ENCODE measurements around the gene KBTBD2. TPM values are rescaled to one million over a fixed set of nuclear protein-coding genes. Genes with fewer than 3 reads are reported as not detected.
"Not testable (repeated sequence)": the region's sequence is repeated elsewhere in the genome, so short reads cannot be mapped to it uniquely, and the experiment has no call there.

The KBTBD2 gene
- total RNA-seq, 2 experiments from 2014 or later, result 22.4 to 23.0 TPM

- peaks cover 4% of the 10 kb centered on the region for H3K36me3 Mint-ChIP-seq (ENCODE audit: low read depth)
- H3K4me1 Mint-ChIP-seq (ENCODE audit: low read depth), result peaks cover 5% of the 10 kb centered on the region
- TF ChIP-seq CTCF (IDR thresholded peaks at IDR 0.05), result no peak
- H3K9me3 Mint-ChIP-seq, result no peaks in the 10 kb centered on the region
- H3K27ac Mint-ChIP-seq, result no peak overlapping the region
- ATAC-seq, result no peak
- ChIA-PET POLR2A (no interaction called here), CTCF (no interaction called here)
- no peak overlapping the region for H3K4me3 Mint-ChIP-seq
- H3K27me3 Mint-ChIP-seq, result no peaks in the 10 kb centered on the region
- no peak for DNase-seq
- intact Hi-C loops (cut with micrococcal nuclease), result no loop called here
These were observed 44.0 kb upstream of the KBTBD2 start for GRCh38 chr7:32935558-32935957.

DNA sequence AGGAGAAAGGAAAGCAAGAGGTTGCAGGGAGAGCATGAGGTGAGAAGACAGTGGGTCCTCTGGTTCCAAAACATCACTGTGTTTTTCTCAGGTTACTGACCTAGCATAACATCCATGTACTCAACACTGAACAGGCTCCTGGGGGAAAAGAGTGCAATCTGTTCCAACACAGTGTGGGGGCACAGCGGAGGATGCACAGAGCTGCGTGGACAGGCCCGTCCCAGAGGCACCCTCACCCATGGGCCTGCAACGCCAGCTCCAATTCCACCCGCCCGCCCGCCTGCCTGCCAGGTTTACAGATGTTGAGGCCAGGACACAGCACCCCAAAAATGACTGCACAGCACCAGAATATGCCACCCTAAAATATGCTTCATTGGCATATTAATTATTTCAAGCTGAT lies 38.8 kb upstream of the KBTBD2 start:
- H3K4me1 Mint-ChIP-seq (ENCODE audit: low read depth), result no peaks in the 10 kb centered on the region
- ATAC-seq (no peak), DNase-seq (no peak)
- H3K27ac Mint-ChIP-seq, result no peak overlapping the region
- CTCF ChIA-PET, result no interaction called here
- H3K27me3 Mint-ChIP-seq, result no peaks in the 10 kb centered on the region
- H3K36me3 Mint-ChIP-seq (ENCODE audit: low read depth), result peaks cover 6% of the 10 kb centered on the region
- intact Hi-C loops (cut with micrococcal nuclease), result no loop called here
- no peak overlapping the region for H3K4me3 Mint-ChIP-seq
- no peak for TF ChIP-seq CTCF (IDR thresholded peaks at IDR 0.05)
- POLR2A ChIA-PET, result no interaction called here
- no peaks in the 10 kb centered on the region for H3K9me3 Mint-ChIP-seq

GRCh38 chr7:32929430-32930143 lies 38.0 kb upstream of the KBTBD2 start:
- intact Hi-C loops (cut with micrococcal nuclease), result no loop called here
- DNase-seq, result no peak
- ChIA-PET CTCF (interaction anchor here (1.3 to 1.4 kb wide), 3 partner anchors 47 to 129 kb away, joined by 4 to 5 read pairs (median 5); no protein-coding TSS in a partner anchor), POLR2A (interaction anchor here (1.2 kb wide), 1 partner anchor 83 kb away, joined by 3 read pairs; no protein-coding TSS in a partner anchor)
- no peak for ATAC-seq
- H3K36me3 Mint-ChIP-seq (ENCODE audit: low read depth), result peaks cover 6% of the 10 kb centered on the region
- H3K27ac Mint-ChIP-seq, result no peak overlapping the region
- no peaks in the 10 kb centered on the region for H3K27me3 Mint-ChIP-seq
- no peaks in the 10 kb centered on the region for H3K9me3 Mint-ChIP-seq
- no peak for TF ChIP-seq CTCF (IDR thresholded peaks at IDR 0.05)
- no peak overlapping the region for H3K4me3 Mint-ChIP-seq
- no peaks in the 10 kb centered on the region for H3K4me1 Mint-ChIP-seq (ENCODE audit: low read depth)

DNA sequence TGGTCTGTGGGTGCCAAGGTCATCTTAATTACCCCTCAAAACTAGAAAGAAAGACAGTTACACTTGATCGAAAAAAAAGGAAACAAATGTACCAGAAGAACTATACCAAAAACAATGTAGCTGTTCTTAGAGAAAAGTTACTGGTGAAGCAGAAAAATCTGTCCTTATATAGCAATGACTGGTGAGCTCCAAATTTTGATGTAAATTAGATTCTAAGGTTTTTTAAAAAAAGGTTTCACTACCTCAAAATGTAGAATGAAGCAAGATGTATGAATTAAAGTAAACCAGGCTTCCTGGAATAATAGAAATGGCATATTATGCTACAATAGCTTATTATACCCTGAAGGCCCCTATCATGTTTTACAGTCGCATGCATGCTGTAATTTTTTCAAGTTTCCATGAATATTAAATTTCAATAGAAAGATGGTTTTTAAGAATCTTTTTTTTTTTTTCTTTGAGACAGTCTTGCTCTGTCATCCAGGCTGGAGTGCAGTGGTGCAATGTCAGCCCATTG lies 37.3 kb upstream of the KBTBD2 start:
- no peak for DNase-seq
- no peaks in the 10 kb centered on the region for H3K9me3 Mint-ChIP-seq
- H3K27me3 Mint-ChIP-seq, result no peaks in the 10 kb centered on the region
- H3K4me1 Mint-ChIP-seq (ENCODE audit: low read depth), result no peaks in the 10 kb centered on the region
- POLR2A ChIA-PET, result interaction anchor here (1.2 kb wide), 1 partner anchor 82 kb away, joined by 3 read pairs; no protein-coding TSS in a partner anchor
- CTCF ChIA-PET, result interaction anchor here (1.3 to 1.4 kb wide), 3 partner anchors 46 to 128 kb away, joined by 4 to 5 read pairs (median 5); no protein-coding TSS in a partner anchor
- intact Hi-C loops (cut with micrococcal nuclease), result no loop called here
- TF ChIP-seq CTCF (IDR thresholded peaks at IDR 0.05), result no peak
- no peak overlapping the region for H3K4me3 Mint-ChIP-seq
- no peak for ATAC-seq
- no peak overlapping the region for H3K27ac Mint-ChIP-seq
- peaks cover 5% of the 10 kb centered on the region for H3K36me3 Mint-ChIP-seq (ENCODE audit: low read depth)

- no peak for DNase-seq
- no peak for TF ChIP-seq CTCF (IDR thresholded peaks at IDR 0.05)
- intact Hi-C loops (cut with micrococcal nuclease), result no loop called here
- Mint-ChIP-seq H3K27me3 (no peaks in the 10 kb centered on the region), H3K27ac (no peak overlapping the region), H3K4me3 (no peak overlapping the region), H3K4me1 (ENCODE audit: low read depth) (no peaks in the 10 kb centered on the region), H3K36me3 (ENCODE audit: low read depth) (peaks cover 3% of the 10 kb centered on the region), H3K9me3 (no peaks in the 10 kb centered on the region)
- POLR2A ChIA-PET, result no interaction called here
- ATAC-seq, result no peak
- CTCF ChIA-PET, result no interaction called here
These were observed 30.3 kb upstream of the KBTBD2 start for GRCh38 chr7:32921896-32922295.

GRCh38 chr7:32916994-32917393 lies 25.4 kb upstream of the KBTBD2 start:
- H3K36me3 Mint-ChIP-seq (ENCODE audit: low read depth); H3K27me3 Mint-ChIP-seq; intact Hi-C loops (cut with micrococcal nuclease); ATAC-seq; CTCF ChIA-PET; DNase-seq; H3K4me3 Mint-ChIP-seq; POLR2A ChIA-PET; H3K9me3 Mint-ChIP-seq; H3K27ac Mint-ChIP-seq: not testable (repeated sequence)
- peaks cover 14% of the 10 kb centered on the region for H3K4me1 Mint-ChIP-seq (ENCODE audit: low read depth)

All from activated CD8-positive, alpha-beta T cell treated with anti-CD3 and anti-CD28 coated beads for 36 hours (primary cell).